WERI-Rb-1 (cell line): ENCODE results near the gene GPR68.

Experiments used
- DNase-seq: peaks from one replicate; pipeline ENCODE4 v3.0.0-alpha.2; 2020
- H3K27ac ChIP-seq: fragments of 250-450 bp; sonication (Bioruptor Pico); 2 replicates; pipeline ENCODE4 v1.5.1; 2020; ENCODE audit warnings: mild to moderate bottlenecking, moderate library complexity
- H3K27me3 ChIP-seq: fragments of 250-450 bp; sonication (Bioruptor Pico); 2 replicates; pipeline ENCODE4 v1.5.1; 2021; ENCODE audit warnings: mild to moderate bottlenecking, low read depth, moderate library complexity; ENCODE audit not compliant: insufficient read depth, severe bottlenecking
- H3K36me3 ChIP-seq: fragments of 250-450 bp; sonication (Bioruptor Pico); 2 replicates; pipeline ENCODE4 v1.5.1; 2020; ENCODE audit warnings: mild to moderate bottlenecking, moderate library complexity
- H3K4me3 ChIP-seq: 2 replicates; pipeline ENCODE4 v1.5.1; 2011; ENCODE audit warnings: low read depth, mild to moderate bottlenecking, control low read depth, low read length
- H3K9me3 ChIP-seq: fragments of 250-450 bp; sonication (Bioruptor Pico); 2 replicates; pipeline ENCODE4 v1.5.1; 2021; ENCODE audit warnings: mild to moderate bottlenecking, moderate library complexity; ENCODE audit not compliant: severe bottlenecking
- CTCF ChIP-seq: IDR thresholded peaks from 2 replicates; pipeline ENCODE4 v1.5.1; 2011; ENCODE audit warnings: low read depth, mild to moderate bottlenecking, control low read depth, inconsistent platforms, low read length

Gene GPR68

GRCh38 chr14:91284146-91284790 lies 39.8 kb upstream of the GPR68 start:
- H3K4me3 ChIP-seq, result no peak overlapping the region
- no peaks in the 10 kb centered on the region for H3K9me3 ChIP-seq
- peaks cover 96% of the 10 kb centered on the region for H3K36me3 ChIP-seq
- DNase-seq, result no peak
- no peaks in the 10 kb centered on the region for H3K27me3 ChIP-seq
- no peak for TF ChIP-seq CTCF
- no peak overlapping the region for H3K27ac ChIP-seq

GRCh38 chr14:91283666-91284065 lies 39.2 kb upstream of the GPR68 start:
- Histone ChIP-seq H3K9me3 (no peaks in the 10 kb centered on the region), H3K27me3 (no peaks in the 10 kb centered on the region), H3K36me3 (peaks cover 96% of the 10 kb centered on the region), H3K4me3 (no peak overlapping the region), H3K27ac (no peak overlapping the region)
- no peak for DNase-seq
- TF ChIP-seq CTCF, result no peak

DNA sequence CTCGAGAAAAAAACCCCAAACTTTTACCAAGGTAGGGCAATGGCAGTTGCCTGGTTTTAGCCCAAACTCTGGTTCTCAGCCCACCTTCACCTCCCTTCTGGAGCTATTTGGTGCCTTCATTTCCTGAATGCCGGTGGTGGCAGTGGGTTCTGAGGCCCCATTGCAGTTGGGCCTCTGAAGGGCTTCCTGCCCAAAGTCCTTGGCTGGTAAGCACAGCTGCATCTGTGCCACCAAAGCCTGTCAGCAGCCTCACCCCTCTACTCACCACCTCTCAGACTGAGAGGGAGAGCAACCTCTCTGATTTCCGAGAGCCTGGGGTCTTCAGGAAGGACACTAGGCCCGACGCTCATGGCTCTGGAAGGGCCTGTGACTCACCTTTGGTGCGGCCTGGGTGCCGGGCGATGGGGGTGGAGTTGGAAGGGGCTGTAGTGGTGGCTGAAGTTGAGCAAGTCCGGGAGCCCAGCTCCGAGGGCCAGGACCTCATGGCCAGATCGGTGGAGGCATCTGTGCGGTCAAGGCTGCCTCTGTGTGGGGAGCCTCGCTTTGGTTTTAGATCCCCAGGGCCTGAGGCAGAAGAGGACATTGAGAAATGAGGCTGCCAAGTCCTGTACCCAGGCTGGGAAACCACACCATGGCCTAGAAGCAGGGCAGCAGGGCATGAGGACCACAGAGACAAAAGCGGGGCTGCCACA lies 38.6 kb upstream of the GPR68 start:
- DNase-seq, result no peak
- H3K36me3 ChIP-seq, result peaks cover 96% of the 10 kb centered on the region
- no peaks in the 10 kb centered on the region for H3K27me3 ChIP-seq
- no peak overlapping the region for H3K4me3 ChIP-seq
- no peak overlapping the region for H3K27ac ChIP-seq
- H3K9me3 ChIP-seq, result no peaks in the 10 kb centered on the region
- no peak for TF ChIP-seq CTCF

GRCh38 chr14:91281346-91281745 lies 36.8 kb upstream of the GPR68 start:
- no peaks in the 10 kb centered on the region for H3K9me3 ChIP-seq
- DNase-seq, result no peak
- no peak for TF ChIP-seq CTCF
- H3K36me3 ChIP-seq, result peaks cover 100% of the 10 kb centered on the region
- no peak overlapping the region for H3K27ac ChIP-seq
- H3K27me3 ChIP-seq, result no peaks in the 10 kb centered on the region
- H3K4me3 ChIP-seq, result no peak overlapping the region

DNA sequence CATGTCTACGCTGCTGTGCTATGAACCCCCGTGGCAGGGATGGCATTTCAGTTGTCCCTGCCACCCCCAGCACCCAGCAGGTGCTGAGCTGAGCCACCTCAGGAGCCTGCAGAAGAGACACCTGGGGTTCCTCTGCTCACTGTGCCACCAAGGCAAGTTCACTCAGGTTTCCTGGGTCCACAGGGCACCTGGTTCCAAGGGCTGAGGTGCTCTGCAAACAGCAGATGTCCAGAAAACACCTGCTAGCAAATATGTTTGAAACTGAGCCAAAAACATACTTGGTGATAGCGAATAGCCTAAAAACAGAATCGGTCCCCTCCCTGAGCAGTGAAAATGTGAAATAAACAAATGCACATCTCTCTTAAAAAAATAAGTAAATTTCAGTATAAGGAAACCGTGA lies 35.6 kb upstream of the GPR68 start:
- no peak overlapping the region for H3K27ac ChIP-seq

More for the DNA sequence above, 35.6 kb upstream of the GPR68 start:
- DNase-seq, result no peak
- no peak for TF ChIP-seq CTCF
- H3K27me3 ChIP-seq, result no peaks in the 10 kb centered on the region
- no peak overlapping the region for H3K4me3 ChIP-seq
- no peaks in the 10 kb centered on the region for H3K9me3 ChIP-seq
- peaks cover 95% of the 10 kb centered on the region for H3K36me3 ChIP-seq
